GM19351 (cell line): Measurements from ENCODE around the gene ASPRV1.
"Not testable (repeated sequence)": the region's sequence is repeated elsewhere in the genome, so short reads cannot be mapped to it uniquely, and the experiment has no call there.

Source experiments
- ATAC-seq: cut with Tn5 transposase; IDR thresholded peaks from one replicate; pipeline ENCODE4 v1.9.1; 2021; ENCODE audit warnings: mild to moderate bottlenecking, moderate library complexity; ENCODE audit not compliant: unreplicated experiment

Gene ASPRV1

DNA sequence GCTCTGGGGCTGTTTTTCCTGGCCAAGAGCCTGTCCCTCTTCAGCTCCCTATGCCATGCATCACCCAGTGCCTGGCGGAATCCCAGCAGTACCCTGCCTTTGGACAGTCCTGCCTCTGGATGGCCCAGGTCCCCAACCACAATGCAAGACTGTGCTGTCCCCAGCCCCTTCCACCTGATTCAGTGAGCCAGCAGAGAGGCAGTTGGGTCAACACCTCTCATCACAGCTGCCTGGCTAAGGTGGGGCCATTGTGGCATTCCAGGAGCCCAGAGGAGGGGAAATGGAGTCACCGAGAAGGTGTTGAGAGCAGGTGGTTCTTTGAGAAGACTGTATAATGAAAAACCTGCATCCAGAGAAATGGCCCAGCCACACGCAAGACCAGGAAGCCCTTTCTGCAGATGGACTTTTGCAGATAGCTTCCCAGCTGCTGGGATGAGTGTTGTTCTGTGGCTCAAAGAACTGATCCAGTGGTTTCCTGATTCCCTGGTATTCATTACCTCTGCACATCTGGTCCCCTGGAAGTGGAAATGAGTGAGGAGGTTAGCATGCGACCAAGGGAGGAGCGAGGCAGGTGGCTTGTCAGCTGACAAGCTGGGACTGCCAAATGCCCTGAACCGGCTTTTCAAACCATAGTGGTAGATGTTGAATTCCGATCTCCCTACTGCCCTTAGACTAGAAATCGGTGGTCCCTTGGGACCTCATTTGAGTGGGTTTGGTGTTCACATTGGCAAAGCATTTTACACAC, 1.7 kb upstream of the ASPRV1 start:
- no peak for ATAC-seq

DNA sequence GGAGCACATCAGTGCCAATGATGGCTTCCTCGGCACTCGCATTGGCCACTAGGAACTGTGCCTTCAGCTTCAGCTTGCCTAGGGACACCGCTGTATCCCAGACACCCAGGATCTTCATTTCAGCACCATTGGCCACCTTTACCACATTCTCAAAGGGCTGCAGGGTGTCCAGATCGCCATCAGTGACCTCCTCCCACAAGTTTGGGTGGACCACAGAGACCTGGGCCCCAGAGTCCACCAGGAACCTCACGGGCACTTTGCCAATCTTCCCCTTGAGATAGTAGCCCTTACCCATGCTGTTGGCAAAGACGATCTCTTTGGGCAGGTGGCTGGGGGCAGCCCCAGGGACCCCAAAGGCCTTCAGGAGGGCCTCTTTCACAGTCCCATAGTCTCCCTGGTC, 610 bp downstream of the ASPRV1 start:
- ATAC-seq = no peak

DNA sequence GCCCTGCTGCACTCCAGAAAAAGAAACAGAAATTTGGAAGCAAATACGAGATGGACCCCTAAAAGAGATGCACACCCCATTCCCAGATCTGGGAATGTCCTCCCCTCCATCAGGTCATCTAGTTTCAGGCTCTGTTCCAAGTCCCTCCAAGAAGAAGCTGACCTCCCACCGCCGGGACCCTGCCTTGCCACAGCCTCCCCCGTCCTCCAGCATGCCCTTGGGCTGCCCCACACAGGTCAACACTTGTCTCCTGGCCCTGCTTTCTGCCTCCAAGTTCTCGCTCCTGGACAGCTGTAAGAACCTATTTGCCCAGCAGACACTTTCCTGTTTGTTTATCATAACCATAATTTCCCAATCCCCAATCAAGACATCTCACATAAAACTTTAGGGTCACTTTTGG, 2.0 kb downstream of the ASPRV1 start:
- no peak for ATAC-seq

DNA sequence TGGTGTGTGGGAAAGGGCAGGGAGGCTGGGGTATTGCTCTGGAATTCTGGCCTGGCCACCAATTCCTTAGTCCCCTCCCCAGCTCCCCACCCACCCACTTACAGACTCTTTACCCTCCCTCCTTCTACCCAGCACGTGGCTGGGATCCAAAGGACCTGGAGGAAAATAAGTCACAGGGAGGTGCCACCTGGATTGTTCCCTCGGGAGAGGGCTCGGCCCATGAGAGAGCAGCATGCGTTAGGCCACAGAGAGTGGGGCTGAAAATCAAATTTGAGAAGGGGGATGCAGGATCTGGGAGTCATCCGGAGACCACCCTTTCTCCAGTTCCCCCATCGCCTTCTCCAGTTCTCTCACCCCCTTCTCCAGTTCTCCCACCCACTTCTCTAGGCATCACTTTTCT, 3.0 kb downstream of the ASPRV1 start:
- ATAC-seq = no peak

DNA sequence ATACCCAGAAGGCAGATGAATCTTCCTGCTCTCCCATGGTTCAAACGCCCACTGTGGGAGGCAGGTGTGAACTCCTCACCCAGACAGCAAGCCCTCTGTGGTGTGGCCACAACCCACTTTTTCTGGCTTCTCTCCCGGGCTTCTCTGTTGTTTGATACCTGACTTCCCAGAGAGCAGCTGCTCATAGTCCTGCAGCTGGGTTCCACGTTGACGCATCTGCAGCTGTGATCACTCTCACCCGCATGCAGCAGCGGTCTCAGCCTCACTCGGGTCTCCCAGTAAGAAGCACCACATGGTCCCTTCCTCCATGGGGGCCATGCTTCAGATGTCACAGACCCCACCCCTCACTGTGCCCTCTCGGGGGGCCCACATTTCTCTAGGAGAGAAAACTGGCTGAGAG, 3.5 kb downstream of the ASPRV1 start:
- no peak for ATAC-seq

DNA sequence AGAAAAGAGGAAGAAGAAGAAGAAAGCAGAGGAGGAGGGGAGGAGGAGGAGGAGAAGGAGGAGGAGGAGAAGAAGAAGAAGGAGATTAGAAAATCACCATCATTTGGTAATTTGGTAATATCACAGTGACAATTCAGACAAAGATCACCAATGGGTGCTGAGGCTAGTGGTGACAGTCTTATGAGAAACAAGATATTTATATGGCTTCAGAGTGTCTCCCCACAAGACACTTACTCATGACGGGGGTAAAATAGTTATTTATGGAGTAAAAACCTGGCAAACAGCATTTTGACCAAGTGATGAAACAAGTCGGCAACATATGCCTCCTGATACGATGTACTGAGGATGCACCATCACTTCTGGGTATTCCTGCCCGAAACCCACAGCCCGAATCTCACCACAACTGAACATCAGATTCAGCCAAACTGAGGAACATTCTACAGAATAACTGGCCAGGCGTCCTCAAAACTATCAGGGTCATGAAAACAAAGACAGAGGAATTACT, 4.9 kb downstream of the ASPRV1 start:
- no peak for ATAC-seq

DNA sequence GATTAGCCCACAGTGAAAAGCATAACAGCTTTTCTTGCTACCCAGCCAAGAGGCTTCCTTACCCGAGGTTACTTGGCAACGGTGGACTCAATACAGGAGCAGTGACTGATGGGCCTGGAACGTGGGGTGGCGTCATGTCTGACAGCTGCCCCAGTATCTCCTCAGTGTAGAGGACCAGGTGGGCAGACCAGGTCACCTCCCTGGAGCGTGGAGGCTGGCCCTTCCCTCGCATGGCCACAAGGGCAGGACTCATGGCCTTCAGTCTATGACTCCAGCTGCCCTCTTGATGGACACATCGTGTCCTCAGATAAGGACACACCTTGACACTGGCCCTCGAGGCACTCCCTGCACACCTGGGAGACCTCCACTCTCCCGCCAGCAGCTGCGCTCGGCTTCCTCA, 6.4 kb downstream of the ASPRV1 start:
- ATAC-seq = no peak

DNA sequence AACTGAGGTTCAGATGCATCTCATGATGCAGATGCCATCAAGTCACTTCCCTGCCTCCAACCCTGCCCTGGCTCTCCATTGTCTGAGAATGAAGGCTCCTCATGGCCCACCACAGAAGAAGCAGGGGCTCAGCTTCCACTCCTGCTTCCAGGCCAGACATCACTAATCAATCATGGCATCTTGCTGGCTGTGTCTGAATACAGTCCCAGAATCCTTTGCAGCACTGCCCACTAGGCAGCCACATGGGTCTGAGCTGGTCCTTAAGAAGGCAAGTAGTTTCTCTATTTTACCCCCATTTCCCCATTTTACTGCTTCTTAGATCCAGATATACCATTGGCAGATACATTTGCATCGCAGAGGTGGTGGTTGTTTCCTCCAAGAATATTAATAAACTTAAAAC, 7.3 kb downstream of the ASPRV1 start:
- no peak for ATAC-seq

DNA sequence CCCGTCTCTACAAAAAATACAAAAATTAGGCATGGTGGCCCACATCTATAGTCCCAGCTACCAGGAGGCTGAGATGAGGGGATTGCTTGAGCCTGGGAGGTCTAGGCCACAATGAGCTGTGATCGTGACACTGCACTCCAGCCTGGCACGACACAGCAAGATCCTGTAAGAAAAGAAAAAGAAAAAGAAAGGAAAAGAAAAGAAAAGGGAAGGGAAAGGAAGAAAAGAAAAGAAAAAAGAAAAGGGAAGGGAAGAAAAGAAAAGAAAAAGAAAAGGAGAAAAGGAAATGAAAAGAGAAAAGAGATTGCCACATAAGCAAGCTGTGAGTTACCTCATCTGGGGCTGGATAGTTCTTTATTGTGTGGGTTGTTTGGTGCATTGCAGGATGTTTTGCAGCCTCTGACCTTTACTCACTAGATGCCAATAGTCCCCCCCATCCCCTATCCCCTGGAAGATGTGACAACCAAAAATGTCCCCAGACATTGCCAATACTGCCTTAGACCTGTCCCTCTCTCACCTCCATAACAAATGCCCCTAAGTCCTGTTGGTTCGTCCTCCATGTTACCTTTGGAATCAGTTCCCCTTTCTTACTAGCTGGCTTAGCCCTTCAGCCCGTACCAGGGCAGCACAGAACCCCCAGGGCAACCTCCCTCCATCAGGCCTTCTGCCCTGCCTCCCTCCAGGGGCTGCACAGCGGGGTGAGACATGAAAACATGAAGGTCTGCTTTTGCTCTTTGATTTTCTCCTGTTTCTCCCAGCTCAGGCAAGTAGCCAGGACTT, 8.9 kb downstream of the ASPRV1 start:
- no peak for ATAC-seq

DNA sequence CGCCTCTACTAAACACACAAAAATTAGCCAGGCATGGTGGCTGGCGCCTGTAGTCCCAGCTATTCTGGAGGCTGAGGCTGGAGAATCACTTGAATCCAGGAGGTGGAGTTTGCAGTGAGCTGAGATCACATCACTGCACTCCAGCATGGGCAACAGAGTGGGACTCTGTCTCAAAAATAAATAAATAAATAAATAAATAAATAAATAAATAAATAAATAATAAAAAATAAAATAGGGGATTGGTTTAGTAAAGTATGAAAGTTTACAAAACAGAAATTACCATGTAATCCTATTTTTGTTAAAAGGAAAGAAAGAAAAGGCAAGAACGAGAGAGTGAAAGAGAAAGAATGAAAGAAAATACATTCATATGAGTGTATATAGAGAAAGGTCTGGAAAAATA, 10.8 kb downstream of the ASPRV1 start:
- ATAC-seq = not testable (repeated sequence)

DNA sequence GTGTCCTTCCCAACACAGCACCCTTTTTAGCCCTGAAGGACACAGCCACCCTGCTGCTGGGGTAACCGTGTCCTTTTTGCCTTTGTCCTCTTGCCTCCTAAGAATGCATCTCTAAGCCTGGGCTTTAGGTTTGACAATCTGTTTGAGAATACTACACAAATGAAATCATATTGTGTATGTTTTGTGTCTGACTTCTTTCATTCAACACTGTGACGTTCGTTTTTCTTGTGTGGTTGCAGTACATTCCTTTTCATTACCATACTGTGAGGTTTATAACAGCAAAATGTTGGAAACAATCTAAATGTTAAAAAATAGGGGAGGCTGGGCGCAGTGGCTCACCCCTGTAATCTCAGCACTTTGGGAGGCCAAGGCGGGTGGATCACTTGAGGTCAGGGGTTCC, 11.2 kb downstream of the ASPRV1 start:
- no peak for ATAC-seq

DNA sequence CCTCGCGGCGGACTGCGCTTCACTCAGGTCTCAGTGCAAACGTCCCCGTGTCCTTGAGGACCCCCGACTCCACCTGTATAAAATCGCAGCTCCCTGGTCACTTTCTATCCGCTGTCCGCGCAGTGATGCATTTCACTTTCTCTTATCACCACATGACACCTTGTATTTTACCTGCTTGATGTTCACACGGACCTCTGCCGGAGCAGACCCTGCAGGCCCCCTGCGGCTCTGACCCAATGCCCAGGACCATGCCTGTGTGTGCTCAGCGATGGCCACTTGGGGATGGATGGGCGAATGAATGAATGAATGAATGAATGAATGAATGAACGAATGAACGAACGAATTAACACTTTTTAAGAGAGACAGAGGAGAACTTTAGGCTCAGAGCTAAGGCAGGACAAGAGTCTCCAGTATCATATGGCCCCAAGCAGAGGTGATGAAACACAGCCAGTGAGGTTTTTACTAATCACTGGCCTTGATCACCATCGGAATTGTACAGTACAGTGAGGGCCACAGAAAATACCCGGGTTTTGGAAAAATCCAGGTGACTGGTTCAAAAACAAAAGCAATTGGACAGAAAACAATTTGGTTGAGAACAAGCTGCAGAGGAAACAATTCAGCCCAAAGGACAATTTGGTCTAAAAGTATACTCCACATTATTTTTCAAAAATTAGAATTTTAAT, 12.3 kb downstream of the ASPRV1 start:
- no peak for ATAC-seq

DNA sequence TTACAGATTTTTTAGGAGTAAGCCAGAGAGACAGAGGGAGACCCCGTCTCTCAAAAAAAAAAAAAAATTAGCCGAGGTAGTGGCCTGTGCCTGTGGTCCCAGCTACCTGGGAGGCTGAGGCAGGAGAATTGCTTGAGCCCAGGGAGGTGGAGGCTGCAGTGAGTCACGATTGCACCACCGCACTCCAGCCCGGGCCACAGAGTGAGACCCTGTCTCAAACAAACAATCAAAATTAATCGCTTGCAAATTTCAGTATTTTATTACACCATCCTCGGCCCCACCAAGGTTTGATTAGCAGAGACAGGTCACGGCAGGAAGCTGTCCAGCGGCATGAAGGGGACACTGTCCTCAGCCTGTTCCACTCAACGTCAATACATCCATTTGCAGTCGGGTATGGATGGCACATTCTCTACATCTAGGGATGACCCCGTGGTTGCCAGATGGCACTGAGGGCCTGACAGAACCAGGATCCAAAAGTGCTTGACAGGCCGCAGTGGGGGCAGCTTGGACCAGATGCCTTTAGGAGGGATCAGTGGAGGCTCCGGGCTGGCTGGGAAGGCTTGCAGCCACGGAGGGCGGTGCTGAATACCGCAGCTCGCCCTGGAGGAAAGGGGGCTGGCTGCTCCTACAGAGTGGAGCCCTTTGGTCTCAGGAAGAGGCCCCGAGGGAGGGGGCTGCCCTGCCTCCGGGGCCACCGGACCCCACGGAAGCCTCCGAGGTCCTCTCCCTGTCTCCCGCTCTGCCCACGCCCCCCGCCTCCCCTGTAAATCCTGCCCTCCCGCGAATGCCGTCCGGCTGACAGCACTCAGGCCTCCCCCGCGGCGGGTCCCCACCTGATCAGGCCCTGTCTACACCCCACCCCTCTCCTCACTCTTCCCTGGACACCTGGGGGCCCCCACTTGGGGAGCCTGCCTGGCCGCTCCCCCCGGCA, 13.1 kb downstream of the ASPRV1 start:
- no peak for ATAC-seq

DNA sequence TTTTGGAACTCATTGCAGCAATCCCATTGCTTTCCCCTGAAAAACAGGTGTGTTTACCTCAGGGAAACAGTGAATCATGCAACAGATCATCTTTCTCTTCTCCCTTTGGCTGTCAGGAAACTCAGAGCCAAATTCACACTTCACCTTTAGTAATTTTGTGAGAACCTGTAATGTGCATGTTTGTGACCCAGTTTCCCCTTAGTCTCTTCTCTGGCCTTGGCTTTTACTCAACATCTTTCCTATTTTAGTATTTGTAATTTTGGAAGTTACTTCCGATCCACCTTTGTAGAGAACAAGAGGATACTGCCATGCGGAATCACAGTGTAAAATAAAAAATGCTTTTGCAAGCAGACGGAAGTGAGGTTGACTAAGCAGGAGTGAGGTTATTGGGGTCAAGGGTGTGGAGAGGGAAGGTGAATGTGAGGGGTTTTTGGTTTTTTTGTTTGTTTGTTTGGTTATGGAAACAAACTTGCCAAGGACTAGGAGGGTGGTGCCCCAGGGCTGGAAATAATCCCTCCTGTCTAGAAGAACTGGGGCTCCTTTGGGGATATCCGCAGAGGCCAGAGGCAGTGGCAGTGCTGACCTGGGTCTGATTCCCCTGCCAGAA, 14.0 kb downstream of the ASPRV1 start:
- ATAC-seq = no peak

DNA sequence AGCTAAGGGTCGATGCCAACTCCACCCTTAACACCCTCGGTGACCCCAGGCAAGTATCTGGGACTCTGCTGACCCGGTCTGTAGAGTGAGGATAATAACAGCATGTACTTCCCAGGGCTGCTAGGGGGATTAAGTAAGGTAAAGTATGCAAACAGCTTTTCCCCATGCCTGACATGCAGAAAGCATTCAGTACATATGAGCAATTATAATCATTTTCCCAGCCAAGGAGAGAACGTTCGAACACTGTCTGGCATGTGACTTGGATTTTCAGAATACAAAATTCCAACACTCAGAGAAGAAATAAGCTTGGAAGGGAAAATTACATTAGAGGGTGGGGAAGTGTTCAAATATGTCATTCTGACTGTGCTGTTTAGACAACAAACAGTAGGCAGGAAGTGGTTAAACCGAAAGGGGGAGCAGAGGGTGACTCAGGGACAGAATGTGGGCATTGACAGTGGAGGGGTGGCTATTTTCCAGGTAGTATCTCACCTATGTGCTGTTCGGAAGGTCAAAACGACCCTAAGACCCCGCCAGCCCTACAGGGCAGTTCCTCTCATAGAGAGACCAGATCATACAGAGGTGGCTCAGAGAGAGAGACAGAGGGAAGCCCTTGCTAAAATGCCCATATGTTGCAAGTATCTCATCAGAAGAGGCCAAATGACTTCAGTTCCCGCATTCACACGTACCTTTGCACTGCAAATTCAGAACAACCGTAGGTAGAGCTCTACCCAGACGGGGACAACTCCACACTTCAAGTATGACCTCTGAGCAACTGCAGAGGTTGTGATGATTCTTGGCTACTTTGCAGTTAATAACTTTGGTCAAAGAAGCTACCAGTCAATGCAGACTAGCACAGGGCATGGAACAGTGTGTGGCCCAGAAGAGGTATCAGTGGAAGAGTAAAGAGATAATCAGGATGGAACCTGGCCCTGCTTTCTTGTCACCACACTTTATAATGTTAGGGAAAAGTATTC, 14.8 kb downstream of the ASPRV1 start:
- peak; percentile 70 for ATAC-seq

DNA sequence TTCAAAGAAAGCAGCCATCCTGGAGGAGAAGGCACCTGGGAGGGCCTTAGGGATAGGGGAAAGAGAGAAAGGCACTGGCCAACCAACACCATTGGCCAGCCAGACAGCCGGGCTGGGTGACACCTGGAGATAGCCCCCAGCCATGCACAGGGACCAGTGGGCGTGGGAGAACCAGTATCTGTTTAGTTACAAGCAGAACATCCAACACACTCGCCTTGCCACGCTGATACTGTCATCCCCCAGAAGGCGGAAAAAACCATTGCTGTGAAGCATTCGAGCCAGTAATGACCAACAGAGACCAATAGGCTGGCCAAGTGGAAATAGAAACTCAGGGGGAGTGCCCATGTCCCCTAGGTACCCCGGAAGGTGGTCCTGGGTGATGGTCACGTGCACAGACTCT, 15.5 kb downstream of the ASPRV1 start:
- no peak for ATAC-seq

DNA sequence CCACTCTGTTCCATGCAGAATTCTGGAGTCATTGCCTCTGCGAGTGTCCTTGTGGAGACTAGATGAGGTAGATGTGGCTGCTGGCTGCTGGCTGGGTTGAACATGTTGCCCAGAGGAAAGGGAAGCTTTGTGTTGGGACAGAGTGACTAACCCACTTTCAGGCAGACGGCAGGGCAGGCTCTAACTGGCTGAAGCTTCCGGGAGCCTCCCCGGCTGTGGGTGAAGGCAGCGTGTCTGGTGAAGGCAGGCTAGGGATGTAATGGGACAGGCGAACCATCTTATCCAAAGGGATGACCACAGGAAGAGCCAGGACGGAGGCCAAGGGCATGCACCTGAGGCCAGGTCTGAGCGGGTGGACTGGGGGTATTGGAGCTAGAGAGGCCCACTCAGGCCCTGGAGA, 16.0 kb downstream of the ASPRV1 start:
- ATAC-seq = no peak

DNA sequence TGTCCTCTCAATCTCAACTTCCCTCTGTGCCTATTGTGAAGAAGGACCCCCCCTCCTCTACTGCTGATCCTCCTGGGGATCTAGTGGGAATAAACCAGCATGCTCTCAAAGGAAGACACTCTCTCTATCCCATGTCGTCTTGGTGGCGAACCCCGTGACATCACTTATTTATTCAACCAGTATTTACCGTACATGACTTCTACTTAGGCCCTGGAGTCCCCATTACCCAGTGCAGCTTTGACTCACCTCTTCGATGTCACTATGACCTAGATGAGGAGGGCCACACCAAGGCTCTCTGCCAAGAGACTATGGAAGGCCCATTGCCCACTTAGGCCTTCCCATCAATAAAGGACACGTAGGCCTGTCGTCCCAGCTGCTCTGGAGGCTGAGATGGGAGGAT, 16.7 kb downstream of the ASPRV1 start:
- ATAC-seq = no peak
